Activated CD4-positive, alpha-beta T cell treated with anti-CD3 and anti-CD28 coated beads, Interleukin-2, amount 10 ng/mL, durations not matched to agents 24 days and 14 days (primary cell): ENCODE data around the gene LIM2. TPM values are rescaled to one million over a fixed set of nuclear protein-coding genes. Genes with fewer than 3 reads are reported as not detected.

Experiments
- DNase-seq: peaks from one replicate; pipeline ENCODE4 v3.0.0; 2022
- H3K27ac Mint-ChIP-seq: one replicate; pipeline ENCODE4 v1.8.0; 2022; ENCODE audit warnings: mild to moderate bottlenecking, mixed read lengths
- H3K27me3 Mint-ChIP-seq: one replicate; pipeline ENCODE4 v1.8.0; 2022; ENCODE audit warnings: mixed read lengths
- H3K36me3 Mint-ChIP-seq: one replicate; pipeline ENCODE4 v1.8.0; 2022; ENCODE audit warnings: low read depth, mild to moderate bottlenecking, mixed read lengths
- H3K4me1 Mint-ChIP-seq: one replicate; pipeline ENCODE4 v1.8.0; 2021; ENCODE audit warnings: mixed read lengths
- H3K4me3 Mint-ChIP-seq: one replicate; pipeline ENCODE4 v1.8.0; 2022; ENCODE audit warnings: mild to moderate bottlenecking, moderate library complexity, mixed read lengths
- H3K9me3 Mint-ChIP-seq: one replicate; pipeline ENCODE4 v1.8.0; 2021; ENCODE audit warnings: mixed read lengths
- intact Hi-C: fragments of 100-400 bp; cut with micrococcal nuclease; formaldehyde crosslinking; loops from one replicate; pipeline ENCODE4 v1.15.1; 2023
- total RNA-seq: library from RNA; stranded (reverse); gene quantifications from 2 replicates; pipeline ENCODE4 v1.2.3, GENCODE V29; 2022

Gene LIM2
- total RNA-seq, 1 donor from 2014 or later = not detected

- no peak overlapping the region for H3K4me3 Mint-ChIP-seq
- peaks cover 6% of the 10 kb centered on the region for H3K4me1 Mint-ChIP-seq
- no peak overlapping the region for H3K27ac Mint-ChIP-seq
- no peaks in the 10 kb centered on the region for H3K27me3 Mint-ChIP-seq
- DNase-seq = no peak
- intact Hi-C loops = no loop called here
- peaks cover 41% of the 10 kb centered on the region for H3K36me3 Mint-ChIP-seq
- H3K9me3 Mint-ChIP-seq = no peaks in the 10 kb centered on the region
These were observed 36.3 kb downstream of the LIM2 start for GRCh38 chr19:51351266-51351990.

- Mint-ChIP-seq H3K4me1 (peaks cover 2% of the 10 kb centered on the region), H3K36me3 (peaks cover 46% of the 10 kb centered on the region), H3K9me3 (no peaks in the 10 kb centered on the region), H3K27ac (no peak overlapping the region), H3K27me3 (no peaks in the 10 kb centered on the region), H3K4me3 (no peak overlapping the region)
- intact Hi-C loops = no loop called here
- DNase-seq = no peak
These were observed 40.4 kb downstream of the LIM2 start for GRCh38 chr19:51347209-51347928.

- intact Hi-C loops = no loop called here
- Mint-ChIP-seq H3K4me1 (peaks cover 4% of the 10 kb centered on the region), H3K27ac (no peak overlapping the region), H3K9me3 (no peaks in the 10 kb centered on the region), H3K36me3 (peaks cover 41% of the 10 kb centered on the region), H3K4me3 (no peak overlapping the region), H3K27me3 (no peaks in the 10 kb centered on the region)
- no peak for DNase-seq
These were observed 41.0 kb downstream of the LIM2 start for GRCh38 chr19:51346742-51347141.

GRCh38 chr19:51345076-51345620 is 42.6 kb downstream of the LIM2 start:
- H3K36me3 Mint-ChIP-seq = peaks cover 31% of the 10 kb centered on the region
- H3K4me3 Mint-ChIP-seq = no peak overlapping the region
- DNase-seq = no peak
- intact Hi-C loops = no loop called here
- peaks cover 10% of the 10 kb centered on the region for H3K4me1 Mint-ChIP-seq
- H3K9me3 Mint-ChIP-seq = no peaks in the 10 kb centered on the region
- H3K27ac Mint-ChIP-seq = no peak overlapping the region
- H3K27me3 Mint-ChIP-seq = peaks cover 6% of the 10 kb centered on the region

- H3K36me3 Mint-ChIP-seq = peaks cover 29% of the 10 kb centered on the region
- intact Hi-C loops = no loop called here
- DNase-seq = no peak
- H3K9me3 Mint-ChIP-seq = no peaks in the 10 kb centered on the region
- H3K4me1 Mint-ChIP-seq = peaks cover 20% of the 10 kb centered on the region
- H3K27ac Mint-ChIP-seq = peak overlapping the region; percentile 13
- H3K27me3 Mint-ChIP-seq = peaks cover 6% of the 10 kb centered on the region
- no peak overlapping the region for H3K4me3 Mint-ChIP-seq
These were observed 44.9 kb downstream of the LIM2 start for GRCh38 chr19:51342631-51343569.

- Mint-ChIP-seq H3K27me3 (peaks cover 6% of the 10 kb centered on the region), H3K9me3 (no peaks in the 10 kb centered on the region), H3K36me3 (peaks cover 23% of the 10 kb centered on the region), H3K4me1 (peaks cover 20% of the 10 kb centered on the region), H3K27ac (peak within 1 kb of the TSS; percentile 68), H3K4me3 (peak within 1 kb of the TSS; percentile 90)
- intact Hi-C loops = no loop called here
- DNase-seq = no peak
These were observed 45.7 kb downstream of the LIM2 start, which contains the start of gene VSIG10L for GRCh38 chr19:51341976-51342580. Gene VSIG10L (minus strand): TSS chr19:51342139. CDS start chr19:51342124, 15 bp downstream.

GRCh38 chr19:51341066-51341465 is 46.7 kb downstream of the LIM2 start:
- intact Hi-C loops = no loop called here
- Mint-ChIP-seq H3K4me1 (peaks cover 20% of the 10 kb centered on the region), H3K36me3 (peaks cover 14% of the 10 kb centered on the region), H3K27ac (peak overlapping the region; percentile 68), H3K9me3 (no peaks in the 10 kb centered on the region), H3K4me3 (peak overlapping the region; percentile 90), H3K27me3 (peaks cover 6% of the 10 kb centered on the region)
- DNase-seq = no peak

GRCh38 chr19:51339687-51340656 is 47.8 kb downstream of the LIM2 start:
- peak; percentile 97 for DNase-seq
- no peaks in the 10 kb centered on the region for H3K9me3 Mint-ChIP-seq
- H3K4me3 Mint-ChIP-seq = peak overlapping the region; percentile 90
- H3K27ac Mint-ChIP-seq = peak overlapping the region; percentile 87
- peaks cover 6% of the 10 kb centered on the region for H3K27me3 Mint-ChIP-seq
- peaks cover 10% of the 10 kb centered on the region for H3K36me3 Mint-ChIP-seq
- H3K4me1 Mint-ChIP-seq = peaks cover 20% of the 10 kb centered on the region
- intact Hi-C loops = loop anchor here (1.0 to 2.0 kb wide), 6 partner anchors 22 to 317 kb away; no protein-coding TSS in a partner anchor

GRCh38 chr19:51339313-51339686 is 48.5 kb downstream of the LIM2 start:
- Mint-ChIP-seq H3K27me3 (peaks cover 6% of the 10 kb centered on the region), H3K9me3 (no peaks in the 10 kb centered on the region), H3K27ac (peak overlapping the region; percentile 87), H3K36me3 (peaks cover 5% of the 10 kb centered on the region), H3K4me3 (peak overlapping the region; percentile 90), H3K4me1 (peaks cover 20% of the 10 kb centered on the region)
- intact Hi-C loops = loop anchor here (1.0 to 2.0 kb wide), 6 partner anchors 23 to 318 kb away; no protein-coding TSS in a partner anchor
- no peak for DNase-seq

GRCh38 chr19:51338563-51339312 is 49.0 kb downstream of the LIM2 start:
- peaks cover 20% of the 10 kb centered on the region for H3K4me1 Mint-ChIP-seq
- DNase-seq = peak; percentile 95
- peaks cover 2% of the 10 kb centered on the region for H3K36me3 Mint-ChIP-seq
- H3K27ac Mint-ChIP-seq = peak overlapping the region; percentile 87
- H3K27me3 Mint-ChIP-seq = peaks cover 6% of the 10 kb centered on the region
- H3K4me3 Mint-ChIP-seq = peak overlapping the region; percentile 90
- intact Hi-C loops = loop anchor here (1.0 to 2.0 kb wide), 6 partner anchors 24 to 318 kb away; no protein-coding TSS in a partner anchor
- H3K9me3 Mint-ChIP-seq = no peaks in the 10 kb centered on the region

- Mint-ChIP-seq H3K36me3 (peaks cover 2% of the 10 kb centered on the region), H3K27ac (peak overlapping the region; percentile 62), H3K27me3 (peaks cover 6% of the 10 kb centered on the region), H3K4me3 (peak overlapping the region; percentile 90), H3K4me1 (peaks cover 20% of the 10 kb centered on the region), H3K9me3 (no peaks in the 10 kb centered on the region)
- DNase-seq = no peak
- intact Hi-C loops = loop anchor here (2.0 kb wide), 1 partner anchor 319 kb away; no protein-coding TSS in a partner anchor
These were observed 49.8 kb downstream of the LIM2 start for GRCh38 chr19:51337861-51338562.
